Loucy (cell line): ENCODE data around the gene ERCC4.

ENCODE experiments used
- CTCF ChIP-seq: fragments of 200-600 bp; sonication (generic); conservative IDR thresholded peaks from 2 replicates; pipeline ENCODE4 v1.5.1; 2014; ENCODE audit warnings: mild to moderate bottlenecking, antibody characterized with exemption, low read length
- EZH2phosphoT487 ChIP-seq: fragments of 200-600 bp; IDR thresholded peaks from 2 replicates; pipeline ENCODE4 v1.6.1; 2018; ENCODE audit warnings: antibody characterized with exemption, mild to moderate bottlenecking, moderate library complexity, borderline replicate concordance

- no peak for TF ChIP-seq CTCF
- no peak for TF ChIP-seq EZH2phosphoT487
Observed at GRCh38 chr16:13999895-14000425, 80.0 kb downstream of the ERCC4 start.
